Astrocyte of the spinal cord (primary cell): ENCODE measurements around the gene GAB1.

ENCODE experiments used
- DNase-seq: peaks from one replicate; pipeline ENCODE4 v3.0.0; 2011; ENCODE audit warnings: low read depth, low spot score
- H3K4me3 ChIP-seq: 2 replicates; pipeline ENCODE4 v1.5.1; 2011; ENCODE audit warnings: low read depth, mild to moderate bottlenecking, low read length, moderate library complexity
- CTCF ChIP-seq: IDR thresholded peaks from 2 replicates; pipeline ENCODE4 v1.5.1; 2012; ENCODE audit warnings: low read depth, mild to moderate bottlenecking, low read length, inconsistent platforms
- in situ Hi-C: cut with HindIII; loops from 2 replicates; pipeline ENCODE4 v1.10.0; 2017; ENCODE audit warnings: low sequenced_read_pairs

The GAB1 gene

GRCh38 chr4:143382596-143382995 lies 45.9 kb downstream of the GAB1 start:
- in situ Hi-C loops, result no loop called here
- no peak for TF ChIP-seq CTCF
- H3K4me3 ChIP-seq, result no peak overlapping the region
- DNase-seq, result peak; percentile 44

GRCh38 chr4:143383005-143383574 lies 46.4 kb downstream of the GAB1 start:
- no peak for TF ChIP-seq CTCF
- no peak for DNase-seq
- in situ Hi-C loops, result no loop called here
- no peak overlapping the region for H3K4me3 ChIP-seq

GRCh38 chr4:143384381-143384994 lies 47.8 kb downstream of the GAB1 start:
- H3K4me3 ChIP-seq, result no peak overlapping the region
- no peak for DNase-seq
- TF ChIP-seq CTCF, result no peak
- in situ Hi-C loops, result no loop called here

GRCh38 chr4:143386812-143387211 lies 50.1 kb downstream of the GAB1 start:
- no peak overlapping the region for H3K4me3 ChIP-seq
- in situ Hi-C loops, result no loop called here
- no peak for TF ChIP-seq CTCF
- no peak for DNase-seq

GRCh38 chr4:143389579-143390195 lies 53.0 kb downstream of the GAB1 start:
- in situ Hi-C loops, result no loop called here
- H3K4me3 ChIP-seq, result no peak overlapping the region
- TF ChIP-seq CTCF, result no peak
- peak; percentile 20 for DNase-seq

GRCh38 chr4:143390764-143391163 lies 54.1 kb downstream of the GAB1 start:
- no peak for DNase-seq
- H3K4me3 ChIP-seq, result no peak overlapping the region
- no peak for TF ChIP-seq CTCF
- in situ Hi-C loops, result no loop called here
